WTC11 (cell line): ENCODE measurements around the gene ZMYND11. TPM values are rescaled to one million over a fixed set of nuclear protein-coding genes. Genes with fewer than 3 reads are reported as not detected.

ENCODE experiments used
- ATAC-seq: fragments of 200-7000 bp; cut with Tn5 transposase; 2 replicates; pipeline ENCODE4 v1.10.0; 2021; ENCODE audit warnings: mild to moderate bottlenecking, moderate library complexity
- CTCF ChIA-PET: fragments of 300-600 bp; sonication (Branson Sonifier 250); formaldehyde crosslinking; loops from one replicate; lab custom pipeline; 2021; ENCODE audit warnings: antibody characterized with exemption; lab: Charles Lee
- POLR2A ChIA-PET: fragments of 350-600 bp; sonication (Branson Sonifier 250); formaldehyde crosslinking; loops from one replicate; lab custom pipeline; 2021; ENCODE audit warnings: antibody characterized with exemption; lab: Charles Lee
- DNase-seq: peaks from one replicate; pipeline ENCODE4 v3.0.0; 2021; ENCODE audit warnings: low spot score
- H3K27ac Mint-ChIP-seq: 2 replicates; pipeline ENCODE4 v1.8.0; 2021; ENCODE audit warnings: mixed read lengths
- H3K27me3 Mint-ChIP-seq: 2 replicates; pipeline ENCODE4 v1.8.0; 2021; ENCODE audit warnings: low read depth, mild to moderate bottlenecking, moderate library complexity, mixed read lengths
- H3K36me3 Mint-ChIP-seq: 2 replicates; pipeline ENCODE4 v1.8.0; 2021; ENCODE audit warnings: mixed read lengths
- H3K4me1 Mint-ChIP-seq: 2 replicates; pipeline ENCODE4 v1.8.0; 2022; ENCODE audit warnings: mixed read lengths
- H3K4me3 Mint-ChIP-seq: 2 replicates; pipeline ENCODE4 v1.8.0; 2021; ENCODE audit warnings: mild to moderate bottlenecking, moderate library complexity, mixed read lengths
- H3K9me3 Mint-ChIP-seq: 2 replicates; pipeline ENCODE4 v1.8.0; 2021; ENCODE audit warnings: mixed read lengths
- ESRRA ChIP-seq: sonication (generic); formaldehyde crosslinking; IDR thresholded peaks from 2 replicates; pipeline ENCODE4 v1.8.1; 2022; ENCODE audit warnings: mild to moderate bottlenecking, missing genetic modification reagents, borderline replicate concordance
- GABPB1 ChIP-seq: sonication (generic); formaldehyde crosslinking; IDR thresholded peaks from 2 replicates; pipeline ENCODE4 v1.8.1; 2023; ENCODE audit warnings: mild to moderate bottlenecking, missing genetic modification reagents
- IRF2 ChIP-seq: sonication (generic); formaldehyde crosslinking; IDR thresholded peaks from 2 replicates; pipeline ENCODE4 v1.8.0; 2022; ENCODE audit warnings: low read depth, missing genetic modification reagents, borderline replicate concordance
- NFYB ChIP-seq: sonication (generic); formaldehyde crosslinking; conservative IDR thresholded peaks from 2 replicates; pipeline ENCODE4 v1.8.0; 2022; ENCODE audit warnings: low read depth, missing genetic modification reagents
- NR1H2 ChIP-seq: sonication (generic); formaldehyde crosslinking; IDR thresholded peaks from 2 replicates; pipeline ENCODE4 v1.9.0; 2021; ENCODE audit warnings: mild to moderate bottlenecking, moderate library complexity, missing genetic modification reagents
- NR2C2 ChIP-seq: sonication (generic); formaldehyde crosslinking; IDR thresholded peaks from 2 replicates; pipeline ENCODE4 v1.8.0; 2022; ENCODE audit warnings: mild to moderate bottlenecking, missing genetic modification reagents
- TCF7 ChIP-seq: sonication (generic); formaldehyde crosslinking; IDR thresholded peaks from 2 replicates; pipeline ENCODE4 v1.8.0; 2022; ENCODE audit warnings: mild to moderate bottlenecking, low read depth, missing genetic modification reagents, moderate library complexity
- TEAD4 ChIP-seq: sonication (generic); formaldehyde crosslinking; IDR thresholded peaks from 2 replicates; pipeline ENCODE4 v1.8.0; 2022; ENCODE audit warnings: mild to moderate bottlenecking, missing genetic modification reagents
- ZNF219 ChIP-seq: sonication (generic); formaldehyde crosslinking; IDR thresholded peaks from 2 replicates; pipeline ENCODE4 v1.8.0; 2023; ENCODE audit warnings: missing genetic modification reagents, mild to moderate bottlenecking, borderline replicate concordance
- total RNA-seq: library from RNA; stranded (reverse); gene quantifications from 3 replicates; pipeline ENCODE4 v1.2.3, GENCODE V29; 2021
- TF ChIP-seq, protein P1 (sequence below): sonication (generic); formaldehyde crosslinking; IDR thresholded peaks from 2 replicates; pipeline ENCODE4 v1.8.1; 2023; ENCODE audit warnings: mild to moderate bottlenecking, missing genetic modification reagents, moderate library complexity
- TF ChIP-seq, protein P2 (sequence below): sonication (generic); formaldehyde crosslinking; IDR thresholded peaks from 2 replicates; pipeline ENCODE4 v1.8.0; 2022; ENCODE audit warnings: mild to moderate bottlenecking, missing genetic modification reagents
- TF ChIP-seq, protein P3 (sequence below): sonication (generic); formaldehyde crosslinking; IDR thresholded peaks from 2 replicates; pipeline ENCODE4 v1.8.1; 2023; ENCODE audit warnings: mild to moderate bottlenecking, missing genetic modification reagents
- TF ChIP-seq, protein P4 (sequence below): sonication (generic); formaldehyde crosslinking; IDR thresholded peaks from 2 replicates; pipeline ENCODE4 v1.8.1; 2023; ENCODE audit warnings: mild to moderate bottlenecking, moderate library complexity, missing genetic modification reagents
- TF ChIP-seq, protein P5 (sequence below): sonication (generic); formaldehyde crosslinking; IDR thresholded peaks from 2 replicates; pipeline ENCODE4 v1.8.0; 2023; ENCODE audit warnings: missing genetic modification reagents
- TF ChIP-seq, protein P6 (sequence below): sonication (generic); formaldehyde crosslinking; IDR thresholded peaks from 2 replicates; pipeline ENCODE4 v1.8.0; 2023; ENCODE audit warnings: mild to moderate bottlenecking, missing genetic modification reagents
- TF ChIP-seq, protein P7 (sequence below): fragments of 250-450 bp; sonication (Bioruptor Pico); IDR thresholded peaks from 2 replicates; pipeline ENCODE4 v2.1.2; 2022; ENCODE audit warnings: mild to moderate bottlenecking, moderate library complexity
- TF ChIP-seq, protein P8 (sequence below): fragments of 250-450 bp; sonication (Bioruptor Pico); IDR thresholded peaks from 2 replicates; pipeline ENCODE4 v1.9.0; 2021; ENCODE audit warnings: mild to moderate bottlenecking, borderline replicate concordance

The ZMYND11 gene
- total RNA-seq, 1 experiment from 2014 or later: 22.3 TPM

DNA sequence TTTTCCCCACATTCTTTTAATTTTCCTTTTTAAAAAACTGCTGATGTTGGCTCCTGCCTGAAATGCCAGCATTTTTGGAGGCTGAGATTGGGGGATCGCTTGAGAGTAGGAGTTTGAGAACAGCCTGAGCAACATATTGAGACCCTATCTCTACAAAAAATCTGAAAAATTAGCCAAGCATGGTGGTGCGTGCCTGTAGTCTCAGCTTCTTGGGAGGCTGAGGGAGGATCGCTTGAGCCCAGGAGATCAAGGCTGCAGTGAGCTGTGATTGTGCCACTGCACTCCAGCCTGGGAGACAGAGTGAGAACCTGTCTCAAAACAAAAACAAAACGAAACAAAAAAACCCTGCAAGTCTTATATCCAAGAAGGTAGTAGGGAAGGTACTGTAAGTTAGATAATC is 51.7 kb downstream of the ZMYND11 start (continued):
- TF ChIP-seq, protein P1, sequence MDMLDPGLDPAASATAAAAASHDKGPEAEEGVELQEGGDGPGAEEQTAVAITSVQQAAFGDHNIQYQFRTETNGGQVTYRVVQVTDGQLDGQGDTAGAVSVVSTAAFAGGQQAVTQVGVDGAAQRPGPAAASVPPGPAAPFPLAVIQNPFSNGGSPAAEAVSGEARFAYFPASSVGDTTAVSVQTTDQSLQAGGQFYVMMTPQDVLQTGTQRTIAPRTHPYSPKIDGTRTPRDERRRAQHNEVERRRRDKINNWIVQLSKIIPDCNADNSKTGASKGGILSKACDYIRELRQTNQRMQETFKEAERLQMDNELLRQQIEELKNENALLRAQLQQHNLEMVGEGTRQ (CRISPR knock-in tag): no peak
- TF ChIP-seq IRF2 (CRISPR knock-in tag) (no peak), NFYB (CRISPR knock-in tag) (no peak), NR2C2 (CRISPR knock-in tag) (no peak), TEAD4 (CRISPR knock-in tag) (no peak), ZNF219 (CRISPR knock-in tag) (no peak), ESRRA (CRISPR knock-in tag) (no peak)
- TF ChIP-seq, protein P2, sequence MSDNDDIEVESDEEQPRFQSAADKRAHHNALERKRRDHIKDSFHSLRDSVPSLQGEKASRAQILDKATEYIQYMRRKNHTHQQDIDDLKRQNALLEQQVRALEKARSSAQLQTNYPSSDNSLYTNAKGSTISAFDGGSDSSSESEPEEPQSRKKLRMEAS (CRISPR knock-in tag): no peak
- TF ChIP-seq, protein P3, sequence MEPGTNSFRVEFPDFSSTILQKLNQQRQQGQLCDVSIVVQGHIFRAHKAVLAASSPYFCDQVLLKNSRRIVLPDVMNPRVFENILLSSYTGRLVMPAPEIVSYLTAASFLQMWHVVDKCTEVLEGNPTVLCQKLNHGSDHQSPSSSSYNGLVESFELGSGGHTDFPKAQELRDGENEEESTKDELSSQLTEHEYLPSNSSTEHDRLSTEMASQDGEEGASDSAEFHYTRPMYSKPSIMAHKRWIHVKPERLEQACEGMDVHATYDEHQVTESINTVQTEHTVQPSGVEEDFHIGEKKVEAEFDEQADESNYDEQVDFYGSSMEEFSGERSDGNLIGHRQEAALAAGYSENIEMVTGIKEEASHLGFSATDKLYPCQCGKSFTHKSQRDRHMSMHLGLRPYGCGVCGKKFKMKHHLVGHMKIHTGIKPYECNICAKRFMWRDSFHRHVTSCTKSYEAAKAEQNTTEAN (CRISPR knock-in tag): no peak
- TF ChIP-seq, protein P4, sequence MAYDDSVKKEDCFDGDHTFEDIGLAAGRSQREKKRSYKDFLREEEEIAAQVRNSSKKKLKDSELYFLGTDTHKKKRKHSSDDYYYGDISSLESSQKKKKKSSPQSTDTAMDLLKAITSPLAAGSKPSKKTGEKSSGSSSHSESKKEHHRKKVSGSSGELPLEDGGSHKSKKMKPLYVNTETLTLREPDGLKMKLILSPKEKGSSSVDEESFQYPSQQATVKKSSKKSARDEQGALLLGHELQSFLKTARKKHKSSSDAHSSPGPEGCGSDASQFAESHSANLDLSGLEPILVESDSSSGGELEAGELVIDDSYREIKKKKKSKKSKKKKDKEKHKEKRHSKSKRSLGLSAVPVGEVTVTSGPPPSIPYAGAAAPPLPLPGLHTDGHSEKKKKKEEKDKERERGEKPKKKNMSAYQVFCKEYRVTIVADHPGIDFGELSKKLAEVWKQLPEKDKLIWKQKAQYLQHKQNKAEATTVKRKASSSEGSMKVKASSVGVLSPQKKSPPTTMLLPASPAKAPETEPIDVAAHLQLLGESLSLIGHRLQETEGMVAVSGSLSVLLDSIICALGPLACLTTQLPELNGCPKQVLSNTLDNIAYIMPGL (CRISPR knock-in tag): no peak
- TF ChIP-seq, protein P5, sequence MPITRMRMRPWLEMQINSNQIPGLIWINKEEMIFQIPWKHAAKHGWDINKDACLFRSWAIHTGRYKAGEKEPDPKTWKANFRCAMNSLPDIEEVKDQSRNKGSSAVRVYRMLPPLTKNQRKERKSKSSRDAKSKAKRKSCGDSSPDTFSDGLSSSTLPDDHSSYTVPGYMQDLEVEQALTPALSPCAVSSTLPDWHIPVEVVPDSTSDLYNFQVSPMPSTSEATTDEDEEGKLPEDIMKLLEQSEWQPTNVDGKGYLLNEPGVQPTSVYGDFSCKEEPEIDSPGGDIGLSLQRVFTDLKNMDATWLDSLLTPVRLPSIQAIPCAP (CRISPR knock-in tag): no peak

DNA sequence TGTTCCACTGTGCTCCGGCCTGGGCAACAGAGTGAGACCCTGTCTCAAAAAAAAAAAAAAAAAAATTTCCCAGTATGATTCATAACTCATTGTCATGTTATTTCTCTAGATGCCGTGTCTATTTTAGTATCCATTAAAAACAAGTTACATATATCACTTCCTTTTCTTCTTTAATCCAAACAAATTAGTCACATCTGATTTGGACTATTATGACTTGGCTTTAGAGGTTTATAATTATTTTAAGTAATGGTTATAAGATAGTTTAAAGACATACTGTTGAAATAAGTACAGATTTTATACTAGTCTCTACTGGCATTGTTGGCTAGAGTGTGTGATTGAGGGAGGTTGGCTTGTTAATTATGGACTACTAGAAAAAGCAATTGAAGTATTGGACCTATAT is 53.3 kb downstream of the ZMYND11 start:
- peaks cover 22% of the 10 kb centered on the region for H3K36me3 Mint-ChIP-seq
- TF ChIP-seq, protein P6, sequence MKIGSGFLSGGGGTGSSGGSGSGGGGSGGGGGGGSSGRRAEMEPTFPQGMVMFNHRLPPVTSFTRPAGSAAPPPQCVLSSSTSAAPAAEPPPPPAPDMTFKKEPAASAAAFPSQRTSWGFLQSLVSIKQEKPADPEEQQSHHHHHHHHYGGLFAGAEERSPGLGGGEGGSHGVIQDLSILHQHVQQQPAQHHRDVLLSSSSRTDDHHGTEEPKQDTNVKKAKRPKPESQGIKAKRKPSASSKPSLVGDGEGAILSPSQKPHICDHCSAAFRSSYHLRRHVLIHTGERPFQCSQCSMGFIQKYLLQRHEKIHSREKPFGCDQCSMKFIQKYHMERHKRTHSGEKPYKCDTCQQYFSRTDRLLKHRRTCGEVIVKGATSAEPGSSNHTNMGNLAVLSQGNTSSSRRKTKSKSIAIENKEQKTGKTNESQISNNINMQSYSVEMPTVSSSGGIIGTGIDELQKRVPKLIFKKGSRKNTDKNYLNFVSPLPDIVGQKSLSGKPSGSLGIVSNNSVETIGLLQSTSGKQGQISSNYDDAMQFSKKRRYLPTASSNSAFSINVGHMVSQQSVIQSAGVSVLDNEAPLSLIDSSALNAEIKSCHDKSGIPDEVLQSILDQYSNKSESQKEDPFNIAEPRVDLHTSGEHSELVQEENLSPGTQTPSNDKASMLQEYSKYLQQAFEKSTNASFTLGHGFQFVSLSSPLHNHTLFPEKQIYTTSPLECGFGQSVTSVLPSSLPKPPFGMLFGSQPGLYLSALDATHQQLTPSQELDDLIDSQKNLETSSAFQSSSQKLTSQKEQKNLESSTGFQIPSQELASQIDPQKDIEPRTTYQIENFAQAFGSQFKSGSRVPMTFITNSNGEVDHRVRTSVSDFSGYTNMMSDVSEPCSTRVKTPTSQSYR (CRISPR knock-in tag): no peak
- TF ChIP-seq, protein P7, sequence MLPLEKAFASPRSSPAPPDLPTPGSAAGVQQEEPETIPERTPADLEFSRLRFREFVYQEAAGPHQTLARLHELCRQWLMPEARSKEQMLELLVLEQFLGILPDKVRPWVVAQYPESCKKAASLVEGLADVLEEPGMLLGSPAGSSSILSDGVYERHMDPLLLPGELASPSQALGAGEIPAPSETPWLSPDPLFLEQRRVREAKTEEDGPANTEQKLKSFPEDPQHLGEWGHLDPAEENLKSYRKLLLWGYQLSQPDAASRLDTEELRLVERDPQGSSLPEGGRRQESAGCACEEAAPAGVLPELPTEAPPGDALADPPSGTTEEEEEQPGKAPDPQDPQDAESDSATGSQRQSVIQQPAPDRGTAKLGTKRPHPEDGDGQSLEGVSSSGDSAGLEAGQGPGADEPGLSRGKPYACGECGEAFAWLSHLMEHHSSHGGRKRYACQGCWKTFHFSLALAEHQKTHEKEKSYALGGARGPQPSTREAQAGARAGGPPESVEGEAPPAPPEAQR (CRISPR knock-in tag): no peak
- TF ChIP-seq, protein P8, sequence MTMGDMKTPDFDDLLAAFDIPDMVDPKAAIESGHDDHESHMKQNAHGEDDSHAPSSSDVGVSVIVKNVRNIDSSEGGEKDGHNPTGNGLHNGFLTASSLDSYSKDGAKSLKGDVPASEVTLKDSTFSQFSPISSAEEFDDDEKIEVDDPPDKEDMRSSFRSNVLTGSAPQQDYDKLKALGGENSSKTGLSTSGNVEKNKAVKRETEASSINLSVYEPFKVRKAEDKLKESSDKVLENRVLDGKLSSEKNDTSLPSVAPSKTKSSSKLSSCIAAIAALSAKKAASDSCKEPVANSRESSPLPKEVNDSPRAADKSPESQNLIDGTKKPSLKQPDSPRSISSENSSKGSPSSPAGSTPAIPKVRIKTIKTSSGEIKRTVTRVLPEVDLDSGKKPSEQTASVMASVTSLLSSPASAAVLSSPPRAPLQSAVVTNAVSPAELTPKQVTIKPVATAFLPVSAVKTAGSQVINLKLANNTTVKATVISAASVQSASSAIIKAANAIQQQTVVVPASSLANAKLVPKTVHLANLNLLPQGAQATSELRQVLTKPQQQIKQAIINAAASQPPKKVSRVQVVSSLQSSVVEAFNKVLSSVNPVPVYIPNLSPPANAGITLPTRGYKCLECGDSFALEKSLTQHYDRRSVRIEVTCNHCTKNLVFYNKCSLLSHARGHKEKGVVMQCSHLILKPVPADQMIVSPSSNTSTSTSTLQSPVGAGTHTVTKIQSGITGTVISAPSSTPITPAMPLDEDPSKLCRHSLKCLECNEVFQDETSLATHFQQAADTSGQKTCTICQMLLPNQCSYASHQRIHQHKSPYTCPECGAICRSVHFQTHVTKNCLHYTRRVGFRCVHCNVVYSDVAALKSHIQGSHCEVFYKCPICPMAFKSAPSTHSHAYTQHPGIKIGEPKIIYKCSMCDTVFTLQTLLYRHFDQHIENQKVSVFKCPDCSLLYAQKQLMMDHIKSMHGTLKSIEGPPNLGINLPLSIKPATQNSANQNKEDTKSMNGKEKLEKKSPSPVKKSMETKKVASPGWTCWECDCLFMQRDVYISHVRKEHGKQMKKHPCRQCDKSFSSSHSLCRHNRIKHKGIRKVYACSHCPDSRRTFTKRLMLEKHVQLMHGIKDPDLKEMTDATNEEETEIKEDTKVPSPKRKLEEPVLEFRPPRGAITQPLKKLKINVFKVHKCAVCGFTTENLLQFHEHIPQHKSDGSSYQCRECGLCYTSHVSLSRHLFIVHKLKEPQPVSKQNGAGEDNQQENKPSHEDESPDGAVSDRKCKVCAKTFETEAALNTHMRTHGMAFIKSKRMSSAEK (CRISPR knock-in tag): no peak
- TF ChIP-seq TCF7 (CRISPR knock-in tag) (no peak), GABPB1 (no peak), NR1H2 (CRISPR knock-in tag) (no peak)
- TF ChIP-seq, all 79 proteins: peak for 0
- no peak for DNase-seq
- CTCF ChIA-PET: no interaction called here
- H3K4me3 Mint-ChIP-seq: no peak overlapping the region
- H3K27me3 Mint-ChIP-seq: no peaks in the 10 kb centered on the region
- POLR2A ChIA-PET: no interaction called here
- H3K9me3 Mint-ChIP-seq: peaks cover 16% of the 10 kb centered on the region
- H3K4me1 Mint-ChIP-seq: peaks cover 13% of the 10 kb centered on the region
- no peak for ATAC-seq
- no peak overlapping the region for H3K27ac Mint-ChIP-seq
